CD4-positive, alpha-beta T cell treated with Interleukin-6 at 100 ng/mL for 8 hours (primary cell): ENCODE measurements around the gene GAN.

Experiments used
- DNase-seq: peaks from one replicate; pipeline ENCODE4 v3.0.0-alpha.2; 2020; ENCODE audit warnings: mixed read lengths, low spot score

GAN gene

GRCh38 chr16:81314603-81315270, at the start of gene GAN:
Gene GAN (plus strand): TSS chr16:81314962. CDS start chr16:81315114, 152 bp downstream.
- peak; percentile 93 for DNase-seq

- no peak for DNase-seq
Measured at GRCh38 chr16:81265052-81265451, 49.7 kb upstream of the GAN start.

GRCh38 chr16:81265658-81266451, 48.9 kb upstream of the GAN start:
- DNase-seq, result no peak

GRCh38 chr16:81266680-81267095, 48.1 kb upstream of the GAN start:
- DNase-seq, result no peak

- no peak for DNase-seq
Measured at GRCh38 chr16:81268509-81268908, 46.3 kb upstream of the GAN start.

- DNase-seq, result no peak
Measured at GRCh38 chr16:81273223-81273950, 41.4 kb upstream of the GAN start.

GRCh38 chr16:81275064-81275532, 39.7 kb upstream of the GAN start:
- no peak for DNase-seq

- no peak for DNase-seq
Measured at GRCh38 chr16:81275795-81276194, 39.0 kb upstream of the GAN start.

GRCh38 chr16:81276323-81276722, 38.4 kb upstream of the GAN start:
- no peak for DNase-seq

- no peak for DNase-seq
Measured at GRCh38 chr16:81277541-81278080, 37.2 kb upstream of the GAN start.

GRCh38 chr16:81278526-81278925, 36.2 kb upstream of the GAN start:
- DNase-seq, result no peak

GRCh38 chr16:81279392-81279791, 35.4 kb upstream of the GAN start:
- no peak for DNase-seq

- DNase-seq, result no peak
Measured at GRCh38 chr16:81280393-81280792, 34.4 kb upstream of the GAN start.

GRCh38 chr16:81283044-81283443, 31.7 kb upstream of the GAN start:
- DNase-seq, result no peak

- no peak for DNase-seq
Measured at GRCh38 chr16:81284995-81285600, 29.7 kb upstream of the GAN start.

- no peak for DNase-seq
Measured at GRCh38 chr16:81286190-81286589, 28.6 kb upstream of the GAN start.

GRCh38 chr16:81291117-81291516, 23.6 kb upstream of the GAN start:
- no peak for DNase-seq

- no peak for DNase-seq
Measured at GRCh38 chr16:81292936-81293335, 21.8 kb upstream of the GAN start.

- no peak for DNase-seq
Measured at GRCh38 chr16:81293909-81294802, 20.6 kb upstream of the GAN start.

GRCh38 chr16:81296631-81297030, 18.1 kb upstream of the GAN start:
- no peak for DNase-seq

GRCh38 chr16:81307770-81308169, 7.0 kb upstream of the GAN start:
- DNase-seq, result no peak
